H1 (cell line): ENCODE results near the gene FLNC. TPM values are rescaled to one million over a fixed set of nuclear protein-coding genes. Genes with fewer than 3 reads are reported as not detected.

Source experiments
- CTCF ChIA-PET: fragments of 300-600 bp; sonication (Branson Sonifier 250); formaldehyde crosslinking; loops from one replicate; lab custom pipeline; 2021; ENCODE audit not compliant: partially characterized antibody; lab: Charles Lee
- POLR2A ChIA-PET: fragments of 300-600 bp; sonication (Branson Sonifier 250); formaldehyde crosslinking; loops from one replicate; lab custom pipeline; 2021; ENCODE audit warnings: inconsistent platforms; ENCODE audit not compliant: partially characterized antibody; lab: Charles Lee
- DNase-seq, 2 experiments: peaks; one replicate each; pipeline versions ENCODE4 v3.0.0 to v3.0.0-alpha.2; 2010 to 2022; ENCODE audit warnings: low spot score in 2 of 2, low read depth in 1 of 2, mixed read lengths in 1 of 2
- FAIRE-seq: peaks from 2 replicates; lab custom pipeline; 2011; peaks lifted over from hg19 to GRCh38; lab: Jason Lieb, UNC
- H2AFZ ChIP-seq: 2 replicates; pipeline ENCODE4 v1.8.1; 2012; ENCODE audit warnings: low read length, inconsistent platforms
- H2AK5ac ChIP-seq: 2 replicates; pipeline ENCODE4 v1.6.1; 2013; ENCODE audit warnings: low read depth, low read length
- H2BK120ac ChIP-seq: replicated peaks from 2 replicates; pipeline ENCODE3; 2013; ENCODE audit warnings: low read depth, low read length, inconsistent platforms
- H2BK12ac ChIP-seq: 2 replicates; pipeline ENCODE4 v1.6.1; 2013; ENCODE audit warnings: low read depth, low read length
- H2BK15ac ChIP-seq: 2 replicates; pipeline ENCODE4 v1.6.1; 2013; ENCODE audit warnings: low read length
- H2BK20ac ChIP-seq: 2 replicates; pipeline ENCODE4 v1.6.1; 2013; ENCODE audit warnings: low read length
- H2BK5ac ChIP-seq: 2 replicates; pipeline ENCODE4 v1.6.1; 2013; ENCODE audit warnings: low read depth, low read length
- H3K14ac ChIP-seq: 2 replicates; pipeline ENCODE4 v1.6.1; 2013; ENCODE audit warnings: inconsistent platforms; ENCODE audit not compliant: insufficient read length
- H3K18ac ChIP-seq: 2 replicates; pipeline ENCODE4 v1.6.1; 2013; ENCODE audit warnings: low read length; ENCODE audit errors: extremely low read depth
- H3K23ac ChIP-seq: 2 replicates; pipeline ENCODE4 v1.6.1; 2013; ENCODE audit warnings: inconsistent platforms; ENCODE audit not compliant: insufficient read length
- H3K23me2 ChIP-seq: 2 replicates; pipeline ENCODE4 v1.6.1; 2013; ENCODE audit warnings: low read depth, low read length
- H3K27ac ChIP-seq: 2 replicates; pipeline ENCODE4 v1.6.1; 2011; ENCODE audit warnings: low read depth, low read length, inconsistent platforms
- H3K27me3 ChIP-seq, 4 experiments: replicated peaks in 1 of 4; 1 replicate in 1 of 4; 2 replicates in 3 of 4; pipeline versions ENCODE4 v1.6.1 to v1.8.1; 2011 to 2013; ENCODE audit warnings: low read length in 3 of 4, mild to moderate bottlenecking in 3 of 4, inconsistent platforms in 2 of 4, mixed read lengths in 2 of 4, moderate library complexity in 1 of 4; ENCODE audit not compliant: control insufficient read depth in 3 of 4, insufficient read depth in 3 of 4; ENCODE audit errors: extremely low read depth in 1 of 4
- H3K36me3 ChIP-seq, 4 experiments: 2 replicates each; pipeline versions ENCODE4 v1.6.1 to v1.8.1; 2011 to 2013; ENCODE audit warnings: mild to moderate bottlenecking in 4 of 4, low read length in 3 of 4, moderate library complexity in 2 of 4, control low read depth in 1 of 4, inconsistent platforms in 1 of 4; ENCODE audit not compliant: insufficient read depth in 4 of 4, control insufficient read depth in 2 of 4
- H3K4ac ChIP-seq: replicated peaks from 2 replicates; pipeline ENCODE3; 2013; ENCODE audit warnings: low read length, low read depth, mixed read lengths, inconsistent platforms; ENCODE audit not compliant: insufficient read length
- H3K4me1 ChIP-seq, 4 experiments: replicated peaks in 1 of 4; 1 replicate in 1 of 4; 2 replicates in 3 of 4; pipeline versions ENCODE4 v1.6.1 to v1.8.1; 2011 to 2013; ENCODE audit warnings: low read length in 3 of 4, inconsistent platforms in 2 of 4, mixed read lengths in 1 of 4; ENCODE audit not compliant: insufficient read depth in 4 of 4, control insufficient read depth in 3 of 4
- H3K4me2 ChIP-seq, 2 experiments: 2 replicates each; pipeline versions ENCODE4 v1.6.1 to v1.8.1; 2011 to 2013; ENCODE audit warnings: low read depth in 2 of 2, low read length in 2 of 2, control low read depth in 1 of 2, inconsistent platforms in 1 of 2, mild to moderate bottlenecking in 1 of 2; ENCODE audit not compliant: insufficient read depth in 1 of 2
- H3K4me3 ChIP-seq, 4 experiments: fragments of 200-600, 300-600 bp in 1 of 4; sonication (generic), shearing (Covaris generic), sonication (Bioruptor Twin) in 1 of 4; 2 replicates each; pipeline versions ENCODE4 v1.5.1 to v1.8.1; 2011 to 2016; ENCODE audit warnings: low read length in 4 of 4, low read depth in 3 of 4, control low read depth in 2 of 4, inconsistent platforms in 2 of 4, mild to moderate bottlenecking in 2 of 4, mixed read lengths in 1 of 4, moderate library complexity in 1 of 4; ENCODE audit not compliant: insufficient read depth in 2 of 4; ENCODE audit errors: extremely low read depth in 1 of 4
- H3K56ac ChIP-seq: replicated peaks from 2 replicates; pipeline ENCODE3; 2013; ENCODE audit warnings: low read depth, mild to moderate bottlenecking, mixed read lengths, low read length, inconsistent platforms; ENCODE audit not compliant: insufficient read length
- H3K79me1 ChIP-seq: 2 replicates; pipeline ENCODE4 v1.6.1; 2013; ENCODE audit warnings: low read depth, low read length, control low read depth
- H3K79me2 ChIP-seq, 2 experiments: 2 replicates each; pipeline versions ENCODE4 v1.6.1 to v1.8.1; 2012 to 2013; ENCODE audit warnings: low read length in 2 of 2, mild to moderate bottlenecking in 2 of 2, inconsistent platforms in 1 of 2; ENCODE audit not compliant: insufficient read depth in 2 of 2, control insufficient read depth in 1 of 2
- H3K9ac ChIP-seq, 4 experiments: replicated peaks in 1 of 4; 1 replicate in 1 of 4; 2 replicates in 3 of 4; pipeline versions ENCODE4 v1.6.1 to v1.8.1; 2011 to 2013; ENCODE audit warnings: low read depth in 3 of 4, low read length in 3 of 4, control low read depth in 2 of 4, mild to moderate bottlenecking in 2 of 4, moderate library complexity in 2 of 4, inconsistent platforms in 1 of 4; ENCODE audit errors: extremely low read depth in 1 of 4
- H3K9me3 ChIP-seq, 2 experiments: 2 replicates each; pipeline versions ENCODE4 v1.6.1 to v1.8.1; 2012 to 2013; ENCODE audit warnings: mild to moderate bottlenecking in 2 of 2, moderate library complexity in 2 of 2, control low read depth in 1 of 2, inconsistent platforms in 1 of 2, low read depth in 1 of 2, low read length in 1 of 2, mixed read lengths in 1 of 2; ENCODE audit not compliant: insufficient read depth in 2 of 2
- H4K20me1 ChIP-seq, 2 experiments: replicated peaks in 1 of 2; 2 replicates each; pipeline versions ENCODE3 to v1.8.1; 2011 to 2013; ENCODE audit warnings: inconsistent platforms in 2 of 2, low read length in 2 of 2, mild to moderate bottlenecking in 1 of 2; ENCODE audit not compliant: insufficient read depth in 2 of 2, control insufficient read depth in 1 of 2
- H4K5ac ChIP-seq: 2 replicates; pipeline ENCODE4 v1.6.1; 2013; ENCODE audit warnings: low read length, low read depth, mixed read lengths, inconsistent platforms; ENCODE audit not compliant: insufficient read length
- H4K8ac ChIP-seq: 2 replicates; pipeline ENCODE4 v1.8.0; 2013; ENCODE audit warnings: mild to moderate bottlenecking, moderate library complexity, low read length, inconsistent platforms; ENCODE audit not compliant: insufficient read depth; ENCODE audit errors: extremely low read depth
- H4K91ac ChIP-seq: replicated peaks from 2 replicates; pipeline ENCODE3; 2013; ENCODE audit warnings: low read length, mixed read lengths, inconsistent platforms; ENCODE audit not compliant: insufficient read length
- KDM1A ChIP-seq: fragments of 200-600, 300-600 bp; sonication (generic); IDR thresholded peaks from 2 replicates; pipeline ENCODE4 v1.7.1; 2016; ENCODE audit warnings: mild to moderate bottlenecking, low read length, borderline replicate concordance
- WGBS, 2 experiments: shearing (Covaris generic) in 1 of 2; methylation state at CpG; one replicate each; pipeline versions ENCODE4 v1.1.6 to v1.1.7; 2013 to 2015; ENCODE audit warnings: low lambda C conversion rate in 2 of 2, mixed read lengths in 2 of 2, inconsistent platforms in 1 of 2, low coverage in 1 of 2, missing lambda C conversion rate in 1 of 2; ENCODE audit not compliant: insufficient replicate concordance in 2 of 2, insufficient coverage in 1 of 2, insufficient read length in 1 of 2; ENCODE audit errors: extremely low coverage in 1 of 2, missing lambda C conversion rate in 1 of 2; 5-methylcytosine and 5-hydroxymethylcytosine counted together
- polyA plus RNA-seq, 7 experiments: library from polyadenylated mRNA; depleted of rRNA in 3 of 7; stranded (reverse) in 5 of 7; unstranded in 2 of 7; fragments of >200 nt in 5 of 7; fragments of 200-250 nt in 2 of 7; gene quantifications; 1 replicate in 5 of 7; 2 replicates in 1 of 7; 4 replicates in 1 of 7; pipeline versions ENCODE4 v1.2.1 to v1.2.3, GENCODE V29; 2011 to 2013; ENCODE audit warnings: missing spikeins in 2 of 7, mixed read lengths in 2 of 7
- total RNA-seq: library from RNA; stranded (reverse); fragmentation: NEBNext Ultra II Directional; extraction: Animal tissue kit (Norgen Biotek cat#: 25700); gene quantifications from 2 replicates; pipeline ENCODE4 v1.2.1, GENCODE V29; 2021

FLNC gene
- total and polyA plus RNA-seq, 2 of the 8 experiments (the other 6 are each of a cell fraction or from before 2014, with no cell fraction given): 1.9 to 10.7 TPM

DNA sequence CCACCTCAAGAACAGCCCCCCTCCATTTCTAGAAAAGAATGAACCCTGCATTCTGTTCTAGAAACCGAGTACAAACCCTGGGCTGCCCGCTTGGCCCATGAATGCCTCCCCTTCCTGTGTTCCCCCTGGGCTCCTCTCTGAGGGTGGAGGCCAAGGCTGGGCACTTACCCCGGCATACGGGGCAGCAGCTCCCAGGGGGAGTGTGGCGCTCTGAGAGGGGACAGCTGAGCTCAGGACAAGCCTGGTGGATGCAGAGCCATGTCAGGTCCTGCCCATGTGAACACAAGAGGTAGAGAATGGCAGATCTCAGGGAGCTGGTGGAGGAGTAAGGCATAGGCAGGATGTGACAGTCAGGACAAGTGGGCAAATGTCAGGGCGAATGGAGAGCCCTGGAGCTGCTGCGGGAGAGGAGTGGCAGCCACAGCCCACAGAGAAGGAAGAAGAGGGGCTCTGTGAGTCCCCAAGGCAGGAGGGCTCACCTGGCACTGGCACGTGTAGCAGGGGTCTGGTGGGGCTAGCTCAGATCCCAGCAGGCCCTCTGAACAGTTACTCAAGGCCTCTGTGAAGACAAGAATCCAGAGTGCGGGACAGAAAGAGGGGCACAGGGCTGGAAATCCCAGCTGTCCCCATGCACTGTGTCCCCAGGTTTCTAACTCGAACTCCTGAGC is 51.4 kb downstream of the FLNC start:
- ChIA-PET POLR2A (interaction anchor here (0.8 to 2.6 kb wide), 4 partner anchors 12 to 50 kb away, joined by 3 to 14 read pairs (median 4); partner anchors contain the start of gene ATP6V1F), CTCF (interaction anchor here (0.5 to 10.3 kb wide), 20 partner anchors 9 to 220 kb away, joined by 3 to 189 read pairs (median 6); partner anchors contain the start of genes ATP6V1F, CCDC136, GARIN1A and KCP)
- no peaks in the 10 kb centered on the region for H3K23me2 ChIP-seq
- no peak overlapping the region for H3K23ac ChIP-seq
- H2BK5ac ChIP-seq: no peak overlapping the region
- no peak overlapping the region for H3K4ac ChIP-seq
- H3K79me1 ChIP-seq: no peaks in the 10 kb centered on the region
- no peak overlapping the region for H4K91ac ChIP-seq
- peaks cover 0 to 7% (median 5%) of the 10 kb centered on the region in 4 experiments; a peak in 4 of 7 replicates for H3K4me1 ChIP-seq
- H3K14ac ChIP-seq: no peak overlapping the region
- no peaks in the 10 kb centered on the region for H3K27me3 ChIP-seq
- no peak overlapping the region for H4K5ac ChIP-seq
- no peak overlapping the region for H3K56ac ChIP-seq
- no peak overlapping the region for H3K27ac ChIP-seq
- H4K20me1 ChIP-seq: no peaks in the 10 kb centered on the region
- no peak overlapping the region for H2BK20ac ChIP-seq
- H3K9ac ChIP-seq: no peak overlapping the region
- H2BK120ac ChIP-seq: no peak overlapping the region
- no peak overlapping the region for H2BK15ac ChIP-seq
- no peaks in the 10 kb centered on the region for H3K36me3 ChIP-seq
- H3K18ac ChIP-seq: no peak overlapping the region
- no peak overlapping the region for H2AK5ac ChIP-seq
- no peak overlapping the region for H2AFZ ChIP-seq
- H4K8ac ChIP-seq: no peak overlapping the region; the same call in 1 of the 2 replicates
- FAIRE-seq (no peak), DNase-seq (no peak)
- 83% methylated on average over 10 of the region's 10 CpGs; no CpG with 5 or more reads in 1 of the 2 experiments for WGBS, 2 experiments
- H3K9me3 ChIP-seq: no peaks in the 10 kb centered on the region
- H3K4me2 ChIP-seq: no peak overlapping the region
- H3K79me2 ChIP-seq: no peaks in the 10 kb centered on the region
- H2BK12ac ChIP-seq: no peak overlapping the region
- H3K4me3 ChIP-seq: no peak overlapping the region
- no peak for TF ChIP-seq KDM1A
